Left lung (tissue), 10 donors: Measurements from ENCODE around the gene THOC2. TPM values are rescaled to one million over a fixed set of nuclear protein-coding genes. Genes with fewer than 3 reads are reported as not detected.
"Not testable (repeated sequence)": the region's sequence is repeated elsewhere in the genome, so short reads cannot be mapped to it uniquely, and the experiment has no call there.

ENCODE experiments used
- ATAC-seq: fragments of 200-7000 bp; cut with Tn5 transposase; one replicate; pipeline ENCODE4 v1.9.1; 2020; ENCODE audit warnings: moderate library complexity
- DNase-seq, 4 donors: peaks; one replicate each; pipeline ENCODE4 v3.0.0-alpha.2; 2013 to 2020
- H3K27ac ChIP-seq, 2 donors: fragments of 200-600 bp; sonication (generic) in 1 of 2; one replicate each; pipeline versions ENCODE4 v1.5.0 to v1.8.0; 2020 to 2021
- H3K27me3 ChIP-seq, 2 donors: fragments of 200-600 bp; sonication (generic) in 1 of 2; one replicate each; pipeline versions ENCODE4 v1.5.0 to v1.8.0; 2020 to 2021
- H3K36me3 ChIP-seq, 2 donors: fragments of 200-600 bp; sonication (generic) in 1 of 2; one replicate each; pipeline versions ENCODE4 v1.5.0 to v1.8.0; 2020 to 2021
- H3K4me1 ChIP-seq, 2 donors: fragments of 200-600 bp; one replicate each; pipeline ENCODE4 v1.8.0; 2021
- H3K4me3 ChIP-seq, 2 donors: fragments of 200-600 bp; sonication (generic) in 1 of 2; one replicate each; pipeline versions ENCODE4 v1.5.0 to v1.8.0; 2020 to 2021; ENCODE audit warnings: mild to moderate bottlenecking in 1 of 2
- H3K9me3 ChIP-seq, 2 donors: fragments of 200-600 bp; sonication (generic) in 1 of 2; one replicate each; pipeline versions ENCODE4 v1.5.0 to v1.8.0; 2020 to 2021
- CTCF ChIP-seq, 2 donors: fragments of 200-600 bp; sonication (generic) in 1 of 2; IDR thresholded peaks; one replicate each; pipeline versions ENCODE4 v1.5.0 to v1.8.0; 2021; ENCODE audit warnings: antibody characterized with exemption in 2 of 2
- intact Hi-C, 2 donors: fragments of 100-400 bp; cut with DNase I; formaldehyde crosslinking; loops; one replicate each; pipeline versions ENCODE4 v1.11.2 to v1.14.2; 2022
- polyA plus RNA-seq, 6 donors: library from polyadenylated mRNA; unstranded; fragments of 120-200 nt; gene quantifications; one replicate each; pipeline ENCODE4 v1.2.1, GENCODE V29; 2013; ENCODE audit not compliant: insufficient read length in 6 of 6
- total RNA-seq, 2 donors: library from RNA; stranded (reverse); fragmentation: NEBNext Ultra II Directional; extraction: Animal tissue kit (Norgen Biotek cat#: 25700); gene quantifications; one replicate each; pipeline ENCODE4 v1.2.1, GENCODE V29; 2021
- donor health status: DM: no; HTN: yes; CAD: no.
- donor health status: DM: no; HTN: no; CAD: no.

Gene THOC2
- total and polyA plus RNA-seq, 8 donors, result 78.2 to 164 (median 137) TPM

GRCh38 chrX:123771449-123772064, 38.7 kb upstream of the THOC2 start:
- H3K36me3 ChIP-seq, result no peaks in the 10 kb centered on the region
- H3K4me1 ChIP-seq, result no peaks in the 10 kb centered on the region
- H3K9me3 ChIP-seq, result no peaks in the 10 kb centered on the region
- DNase-seq (no peak), ATAC-seq (no peak)
- no peak for TF ChIP-seq CTCF (IDR thresholded peaks at IDR 0.05)
- no peak overlapping the region for H3K27ac ChIP-seq
- H3K4me3 ChIP-seq, result no peak overlapping the region
- intact Hi-C loops, result no loop called here
- H3K27me3 ChIP-seq, result no peaks in the 10 kb centered on the region

- H3K4me3 ChIP-seq, result peak overlapping the region in 1 of 2 donors; percentile 29
- DNase-seq (peak; percentile 63 to 92 (median 86)), ATAC-seq (peak; percentile 100)
- TF ChIP-seq CTCF (IDR thresholded peaks at IDR 0.05), result no peak
- H3K36me3 ChIP-seq, result no peaks in the 10 kb centered on the region
- H3K4me1 ChIP-seq, result peaks cover 0 to 4% of the 10 kb centered on the region in 2 donors
- intact Hi-C loops, result no loop called here
- peak overlapping the region; percentile 41 to 66 for H3K27ac ChIP-seq
- H3K9me3 ChIP-seq, result no peaks in the 10 kb centered on the region
- no peaks in the 10 kb centered on the region for H3K27me3 ChIP-seq
Measured at GRCh38 chrX:123764967-123765871, 32.4 kb upstream of the THOC2 start.

- DNase-seq, H3K4me3 ChIP-seq, H3K4me1 ChIP-seq, H3K36me3 ChIP-seq, H3K27me3 ChIP-seq, H3K27ac ChIP-seq, H3K9me3 ChIP-seq, ATAC-seq, intact Hi-C loops: not testable (repeated sequence)
Measured at GRCh38 chrX:123759849-123760248, 27.0 kb upstream of the THOC2 start.

GRCh38 chrX:123757794-123758193, 24.9 kb upstream of the THOC2 start:
- intact Hi-C loops, H3K27me3 ChIP-seq, DNase-seq, H3K27ac ChIP-seq, H3K9me3 ChIP-seq, H3K4me3 ChIP-seq, ATAC-seq, H3K4me1 ChIP-seq, H3K36me3 ChIP-seq: not testable (repeated sequence)

GRCh38 chrX:123756320-123756719, 23.5 kb upstream of the THOC2 start:
- Histone ChIP-seq H3K9me3 (no peaks in the 10 kb centered on the region), H3K36me3 (no peaks in the 10 kb centered on the region), H3K27ac (no peak overlapping the region), H3K4me1 (no peaks in the 10 kb centered on the region), H3K27me3 (no peaks in the 10 kb centered on the region), H3K4me3 (no peak overlapping the region)
- intact Hi-C loops, result no loop called here
- DNase-seq (no peak), ATAC-seq (no peak)
- no peak for TF ChIP-seq CTCF (IDR thresholded peaks at IDR 0.05)

GRCh38 chrX:123755107-123755506, 22.3 kb upstream of the THOC2 start:
- no peaks in the 10 kb centered on the region for H3K27me3 ChIP-seq
- DNase-seq, result no peak
- H3K9me3 ChIP-seq, result no peaks in the 10 kb centered on the region
- TF ChIP-seq CTCF (IDR thresholded peaks at IDR 0.05), result no peak
- no peak overlapping the region for H3K4me3 ChIP-seq
- no peaks in the 10 kb centered on the region for H3K36me3 ChIP-seq
- H3K27ac ChIP-seq, result no peak overlapping the region
- intact Hi-C loops, result no loop called here
- ATAC-seq, result peak; percentile 71
- no peaks in the 10 kb centered on the region for H3K4me1 ChIP-seq
